Ovary (tissue), 10 donors: Measurements from ENCODE around the gene SYT2. TPM values are rescaled to one million over a fixed set of nuclear protein-coding genes. Genes with fewer than 3 reads are reported as not detected.

ENCODE experiments used
- DNase-seq, 5 donors: peaks; one replicate each; pipeline ENCODE4 v3.0.0-alpha.2; 2019 to 2020
- H3K27ac ChIP-seq, 2 donors: fragments of 200-600 bp; one replicate each; pipeline versions ENCODE4 v1.5.1 to v1.8.0; 2019 to 2022
- H3K27me3 ChIP-seq: fragments of 200-600 bp; one replicate; pipeline ENCODE4 v1.8.0; 2022
- H3K36me3 ChIP-seq: fragments of 200-600 bp; sonication (generic); one replicate; pipeline ENCODE4 v1.5.1; 2019
- H3K4me1 ChIP-seq: one replicate; pipeline ENCODE4 v1.8.1; 2013; ENCODE audit warnings: mild to moderate bottlenecking, moderate library complexity; ENCODE audit not compliant: insufficient read depth
- H3K4me3 ChIP-seq: fragments of 200-600 bp; sonication (generic); one replicate; pipeline ENCODE4 v1.5.1; 2017
- H3K9me3 ChIP-seq, 2 donors: fragments of 200-600 bp in 1 of 2; sonication (generic) in 1 of 2; one replicate each; pipeline versions ENCODE4 v1.5.1 to v1.8.1; 2013 to 2019; ENCODE audit warnings: mild to moderate bottlenecking in 1 of 2, moderate library complexity in 1 of 2
- EP300 ChIP-seq: sonication (generic); formaldehyde crosslinking; IDR thresholded peaks from one replicate; pipeline ENCODE4 v1.6.1; 2017; ENCODE audit warnings: antibody characterized with exemption
- POLR2A ChIP-seq: fragments of 450-650 bp; IDR thresholded peaks from one replicate; pipeline ENCODE4 v1.6.1; 2017; ENCODE audit warnings: antibody characterized with exemption, mild to moderate bottlenecking, moderate library complexity
- WGBS, 3 donors: extraction: QIAGEN DNeasy Blood & Tissue Kit in 1 of 3; methylation state at CpG; one replicate each; pipeline versions ENCODE4 v1.1.5 to v1.1.7; 2013 to 2017; 5-methylcytosine and 5-hydroxymethylcytosine counted together
- intact Hi-C, 4 donors: fragments of 100-400 bp; cut with DNase I; formaldehyde crosslinking; loops; one replicate each; pipeline versions ENCODE4 v1.11.0 to v1.15.1; 2022 to 2023
- long read RNA-seq, 3 donors: library from polyadenylated mRNA in 2 of 3; unstranded in 2 of 3; transcript quantifications; one replicate each; pipeline ENCODE4 v2.0.0 and lab custom pipeline, GENCODE V29; 2021 to 2026
- polyA plus RNA-seq, 2 donors: library from polyadenylated mRNA; stranded (reverse); fragments of 200-250 nt in 1 of 2; fragments of 350-450 nt in 1 of 2; fragmentation: Illumina TruSeq in 1 of 2; extraction: RNeasy Lipid Tissue Mini Kit (QIAGEN cat#74804) in 1 of 2; gene quantifications; one replicate each; pipeline ENCODE4 v1.2.3, GENCODE V29; 2013 to 2014
- total RNA-seq, 7 donors: library from RNA; depleted of rRNA in 2 of 7; stranded (reverse); fragments of >200 nt in 2 of 7; fragmentation: NEBNext Ultra II Directional in 3 of 7; extraction: Animal tissue kit (Norgen Biotek cat#: 25700) in 3 of 7; gene quantifications; one replicate each; pipeline versions ENCODE4 v1.1.0 to v1.2.4, GENCODE V29; 2016 to 2023
- TF ChIP-seq, protein P1 (sequence below), 3 donors: fragments of 450-650 bp in 2 of 3; fragments of 200-600 bp in 1 of 3; IDR thresholded peaks; one replicate each; pipeline versions ENCODE4 v1.5.1 to v1.8.0; 2016 to 2022; ENCODE audit warnings: antibody characterized with exemption in 3 of 3, mild to moderate bottlenecking in 1 of 3
- donor health status: DM: no; HTN: no; CAD: no; lungs with moderate emphysema.
- donor health status: DM: no; HTN: no; CAD: no.
- donor health status: Bipolar disorder and iron deficiency.
- donor health status: DM: yes; HTN: yes; CAD: no.
- donor health status: DM: no; HTN: no; CAD: no.
- donor health status: DM: yes; HTN: yes; CAD: no.

Gene SYT2
- 1 to 10 TPM in 2 of 7 donors, under 1 TPM in 4, not detected in 1; 0.34 to 5.5 (median 0.80) TPM for total RNA-seq
- under 1 TPM; 0.39 to 0.52 TPM for polyA plus RNA-seq
- long read RNA-seq, donor 1, partial matches to known transcripts, result 0 of 5 reads
- long read RNA-seq, donor 1, other reads (novel, unspliced or antisense), result 5 of 5 reads
- long read RNA-seq, donor 2, full-length matches to known transcripts, result 2 of 2 reads
- long read RNA-seq, donor 2, partial matches to known transcripts, result 0 of 2 reads
- long read RNA-seq, donor 2, other reads (novel, unspliced or antisense), result 0 of 2 reads
- long read RNA-seq, donor 3, partial matches to known transcripts, result 0 of 9 reads
- long read RNA-seq, donor 3, other reads (novel, unspliced or antisense), result 9 of 9 reads

GRCh38 chr1:202710070-202711045, at the start of gene SYT2:
Gene SYT2, minus strand, starts transcription at chr1:202710454. Its CDS starts 104,682 bp downstream, at chr1:202605772.
- Histone ChIP-seq H3K27ac (no peak within 1 kb of the TSS), H3K36me3 (no peaks in the 10 kb centered on the region), H3K27me3 (no peaks in the 10 kb centered on the region), H3K9me3 (no peaks in the 10 kb centered on the region), H3K4me3 (peak within 1 kb of the TSS; percentile 29), H3K4me1 (no peaks in the 10 kb centered on the region)
- DNase-seq, result peak; percentile 64 to 87 (median 80)
- TF ChIP-seq, protein P1, sequence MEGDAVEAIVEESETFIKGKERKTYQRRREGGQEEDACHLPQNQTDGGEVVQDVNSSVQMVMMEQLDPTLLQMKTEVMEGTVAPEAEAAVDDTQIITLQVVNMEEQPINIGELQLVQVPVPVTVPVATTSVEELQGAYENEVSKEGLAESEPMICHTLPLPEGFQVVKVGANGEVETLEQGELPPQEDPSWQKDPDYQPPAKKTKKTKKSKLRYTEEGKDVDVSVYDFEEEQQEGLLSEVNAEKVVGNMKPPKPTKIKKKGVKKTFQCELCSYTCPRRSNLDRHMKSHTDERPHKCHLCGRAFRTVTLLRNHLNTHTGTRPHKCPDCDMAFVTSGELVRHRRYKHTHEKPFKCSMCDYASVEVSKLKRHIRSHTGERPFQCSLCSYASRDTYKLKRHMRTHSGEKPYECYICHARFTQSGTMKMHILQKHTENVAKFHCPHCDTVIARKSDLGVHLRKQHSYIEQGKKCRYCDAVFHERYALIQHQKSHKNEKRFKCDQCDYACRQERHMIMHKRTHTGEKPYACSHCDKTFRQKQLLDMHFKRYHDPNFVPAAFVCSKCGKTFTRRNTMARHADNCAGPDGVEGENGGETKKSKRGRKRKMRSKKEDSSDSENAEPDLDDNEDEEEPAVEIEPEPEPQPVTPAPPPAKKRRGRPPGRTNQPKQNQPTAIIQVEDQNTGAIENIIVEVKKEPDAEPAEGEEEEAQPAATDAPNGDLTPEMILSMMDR (IDR thresholded peaks at IDR 0.05), result no peak
- TF ChIP-seq POLR2A, result no peak
- intact Hi-C loops, result loop anchor here in 2 of 4 donors (10.0 kb wide), 2 partner anchors 246 to 526 kb away; no protein-coding TSS in a partner anchor
- WGBS, 3 donors, result 3 to 5% (median 3%) methylated on average over 46 to 64 of the region's 64 CpGs

DNA sequence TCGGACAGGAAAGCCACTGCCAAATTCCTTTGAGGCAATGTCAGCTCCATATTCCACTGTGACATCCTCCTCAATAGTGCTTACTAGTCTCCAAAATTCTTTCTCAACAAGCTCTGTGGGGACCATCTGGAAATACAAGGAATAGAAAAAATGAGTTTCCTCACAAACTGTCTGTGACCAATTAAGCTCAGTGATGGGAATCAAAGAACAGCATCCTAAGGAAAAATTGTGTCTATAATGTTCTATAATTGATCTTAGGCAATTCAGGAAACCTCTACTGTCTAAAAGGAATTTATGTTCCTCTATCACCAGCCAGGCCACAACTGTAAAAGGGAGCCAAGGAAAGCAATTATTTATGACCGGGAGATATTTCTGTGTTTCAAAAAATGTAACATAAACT, 46.1 kb upstream of the SYT2 start:
- Histone ChIP-seq H3K4me3 (no peak overlapping the region), H3K9me3 (no peaks in the 10 kb centered on the region), H3K4me1 (no peaks in the 10 kb centered on the region), H3K27me3 (no peaks in the 10 kb centered on the region), H3K27ac (no peak overlapping the region), H3K36me3 (no peaks in the 10 kb centered on the region)
- DNase-seq, result no peak
- intact Hi-C loops, result no loop called here
- WGBS, 3 donors, result 88 to 92% (median 88%) methylated on average over 2 of the region's 2 CpGs
- TF ChIP-seq, protein P1 (IDR thresholded peaks at IDR 0.05), result no peak
- no peak for TF ChIP-seq POLR2A
- TF ChIP-seq EP300, result no peak

DNA sequence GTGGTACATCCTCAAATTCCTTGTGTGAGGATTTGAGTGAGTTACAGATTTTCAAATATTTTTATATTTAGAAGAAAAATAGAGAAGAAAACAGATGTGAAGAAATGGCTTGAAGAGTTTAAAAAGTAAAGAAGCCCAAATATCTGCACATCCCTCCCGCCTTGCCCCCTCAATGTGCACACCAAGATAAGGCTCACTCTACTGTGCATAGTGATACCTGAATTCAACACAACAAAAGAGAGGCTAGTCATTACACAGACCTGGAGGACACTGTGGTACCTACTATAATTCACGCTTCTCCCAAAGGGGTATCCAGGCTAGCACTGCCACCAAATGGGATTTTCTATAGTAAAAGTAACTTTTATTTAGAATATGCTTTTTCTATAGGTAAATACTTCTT, 44.0 kb upstream of the SYT2 start:
- Histone ChIP-seq H3K27ac (no peak overlapping the region), H3K4me1 (no peaks in the 10 kb centered on the region), H3K9me3 (no peaks in the 10 kb centered on the region), H3K27me3 (no peaks in the 10 kb centered on the region), H3K4me3 (no peak overlapping the region), H3K36me3 (no peaks in the 10 kb centered on the region)
- 95 to 97% (median 96%) methylated on average over 2 of the region's 2 CpGs for WGBS, 3 donors
- no peak for TF ChIP-seq POLR2A
- TF ChIP-seq, protein P1 (IDR thresholded peaks at IDR 0.05), result no peak
- no peak for TF ChIP-seq EP300
- no peak for DNase-seq
- intact Hi-C loops, result no loop called here

GRCh38 chr1:202752774-202753173, 42.5 kb upstream of the SYT2 start:
- TF ChIP-seq EP300 (no peak), POLR2A (no peak)
- TF ChIP-seq, protein P1 (IDR thresholded peaks at IDR 0.05), result no peak
- Histone ChIP-seq H3K27ac (no peak overlapping the region), H3K4me1 (no peaks in the 10 kb centered on the region), H3K4me3 (no peak overlapping the region), H3K36me3 (no peaks in the 10 kb centered on the region), H3K9me3 (no peaks in the 10 kb centered on the region), H3K27me3 (no peaks in the 10 kb centered on the region)
- intact Hi-C loops, result no loop called here
- 52 to 69% (median 60%) methylated on average over 3 of the region's 3 CpGs for WGBS, 3 donors
- DNase-seq, result no peak
